GM15510 (cell line): ENCODE measurements around the gene GMPR2.

Experiments
- POLR2A ChIP-seq: IDR thresholded peaks from 3 replicates; pipeline ENCODE4 v1.6.1; 2011; ENCODE audit warnings: borderline replicate concordance; ENCODE audit not compliant: insufficient read length; ENCODE audit errors: extremely low read depth

Gene GMPR2

GRCh38 chr14:24264298-24264697 is 31.6 kb downstream of the GMPR2 start:
- no peak for TF ChIP-seq POLR2A

GRCh38 chr14:24266344-24267244 is 33.9 kb downstream of the GMPR2 start:
- no peak for TF ChIP-seq POLR2A

- no peak for TF ChIP-seq POLR2A
Measured at GRCh38 chr14:24267516-24267915, 34.8 kb downstream of the GMPR2 start.

- no peak for TF ChIP-seq POLR2A
Measured at GRCh38 chr14:24268225-24268624, 35.5 kb downstream of the GMPR2 start.

- no peak for TF ChIP-seq POLR2A
Measured at GRCh38 chr14:24269368-24269767, 36.6 kb downstream of the GMPR2 start.

DNA sequence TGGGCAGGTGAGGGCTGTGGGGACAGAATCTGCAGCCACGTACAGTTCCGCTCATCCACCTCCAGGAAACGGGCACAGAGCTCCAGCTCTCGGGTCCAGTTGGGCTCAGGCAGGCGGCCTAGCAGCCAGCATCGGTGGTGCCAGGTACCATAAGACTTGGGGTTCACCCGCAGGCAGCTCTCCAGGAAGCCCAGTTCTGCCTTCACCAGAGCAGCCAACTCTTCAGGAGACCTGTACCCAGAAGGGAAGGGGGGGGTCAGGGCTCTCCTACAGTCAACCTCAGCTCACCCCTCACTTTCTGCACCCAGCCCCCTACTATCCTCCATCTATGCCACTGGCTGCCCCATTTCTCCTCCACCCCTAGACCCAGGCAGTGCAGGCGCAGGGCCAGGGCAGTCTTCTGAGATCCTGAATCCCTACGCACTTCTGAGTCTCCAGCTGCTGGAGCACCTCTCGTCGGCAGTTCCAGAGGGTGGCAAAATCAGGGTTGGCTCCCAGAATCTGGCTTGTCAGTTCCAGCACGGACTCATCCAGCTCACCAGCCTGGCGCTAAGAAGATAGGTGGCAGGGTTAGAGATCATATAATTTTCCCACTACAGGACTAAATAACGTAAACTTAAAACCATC is 37.3 kb downstream of the GMPR2 start:
- no peak for TF ChIP-seq POLR2A

GRCh38 chr14:24270537-24271133 is 37.9 kb downstream of the GMPR2 start:
- TF ChIP-seq POLR2A: no peak

DNA sequence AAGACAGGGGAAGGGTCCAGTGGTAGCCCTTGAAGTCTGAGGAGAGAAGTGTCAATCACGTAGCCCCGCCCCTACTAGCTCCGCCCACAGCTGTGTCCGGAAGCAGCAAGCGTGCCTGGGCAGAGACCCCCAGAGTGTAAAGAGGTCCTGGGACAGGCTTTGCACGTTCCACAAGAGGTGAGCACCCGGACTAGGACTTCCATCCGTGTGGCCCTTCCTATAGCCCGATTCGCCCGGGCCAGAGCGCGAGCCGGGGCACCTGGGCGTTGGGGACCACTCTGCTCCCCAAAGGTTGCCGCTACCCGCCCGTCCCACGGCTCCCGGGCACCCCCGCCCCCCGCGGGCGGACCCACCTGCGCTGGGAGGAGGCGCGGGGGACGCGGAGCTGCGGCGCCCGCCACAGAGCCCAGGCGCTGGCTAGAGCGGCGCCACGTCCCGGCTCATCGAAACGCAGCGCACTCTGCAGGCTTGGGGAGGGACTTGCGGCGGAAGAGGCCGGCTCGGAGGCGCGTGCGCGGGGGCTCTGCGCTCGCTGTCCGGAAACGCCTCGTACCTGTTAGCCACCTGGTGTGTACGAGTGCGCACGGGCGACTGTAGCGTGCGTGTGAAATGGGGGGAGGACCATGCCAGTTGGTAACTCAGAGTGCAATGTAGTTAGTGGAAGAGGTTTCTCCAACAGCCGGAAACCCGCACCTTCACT is 38.6 kb downstream of the GMPR2 start, which contains the start of gene RABGGTA:
TSS of gene RABGGTA (minus strand) at position 464 of the 700 bp plus-strand sequence. CDS start 482 bp downstream, outside the sequence.
- peak; percentile 84 for TF ChIP-seq POLR2A

- TF ChIP-seq POLR2A: no peak
Measured at GRCh38 chr14:24271834-24272263, 39.1 kb downstream of the GMPR2 start.

- TF ChIP-seq POLR2A: no peak
Measured at GRCh38 chr14:24272467-24272866, 39.7 kb downstream of the GMPR2 start.

DNA sequence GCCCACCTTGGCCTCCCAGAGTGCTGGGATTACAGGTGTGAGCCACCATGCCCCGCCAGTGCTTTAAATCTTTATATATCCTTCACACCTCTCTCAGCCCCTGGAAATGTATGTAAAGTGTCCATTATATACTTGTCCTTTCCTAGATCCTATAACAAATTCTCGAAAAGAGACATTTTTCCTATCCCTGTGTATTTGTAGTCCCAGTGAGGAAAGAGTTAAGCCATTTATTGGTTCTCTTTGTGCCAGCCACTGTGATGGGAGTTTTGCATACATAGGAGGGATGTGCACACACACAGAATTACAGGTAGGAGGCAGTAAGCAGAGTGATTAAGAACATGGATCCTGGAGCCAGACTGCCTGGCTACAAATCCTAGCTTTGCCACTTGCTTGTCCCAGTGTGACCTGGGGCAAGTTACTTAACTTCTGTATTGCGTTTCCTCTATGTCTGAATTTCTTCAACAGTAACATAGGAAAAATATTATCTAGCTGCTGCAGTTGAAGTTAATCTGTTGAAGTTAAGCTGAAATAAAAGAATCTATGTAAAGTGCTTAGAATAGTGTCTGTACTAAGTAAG is 40.8 kb downstream of the GMPR2 start:
- TF ChIP-seq POLR2A: no peak

DNA sequence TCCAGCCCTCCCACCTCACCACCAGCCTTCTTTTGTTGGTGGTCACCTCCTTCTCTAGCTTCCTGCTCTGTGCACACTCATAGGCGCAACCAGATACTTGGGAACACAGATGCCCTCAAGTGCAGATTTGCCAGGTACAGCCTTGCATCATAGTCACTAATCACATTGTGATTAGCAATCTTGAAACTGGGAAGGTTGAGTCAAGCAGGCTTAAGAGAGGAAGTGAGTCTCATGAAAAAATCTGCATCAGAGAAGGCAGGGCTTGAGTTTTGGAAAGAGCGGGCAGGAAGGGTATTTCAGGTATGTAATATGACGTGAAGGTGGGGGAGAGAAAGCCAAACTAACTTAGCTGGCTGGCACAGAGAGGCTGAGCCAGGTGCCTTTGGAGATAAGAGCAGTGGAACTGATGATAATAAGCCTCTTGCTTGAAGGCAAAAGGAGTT is 41.4 kb downstream of the GMPR2 start:
- no peak for TF ChIP-seq POLR2A

GRCh38 chr14:24277071-24277470 is 44.3 kb downstream of the GMPR2 start:
- TF ChIP-seq POLR2A: no peak

GRCh38 chr14:24277606-24278321 is 45.0 kb downstream of the GMPR2 start:
- TF ChIP-seq POLR2A: no peak

- TF ChIP-seq POLR2A: no peak
Measured at GRCh38 chr14:24278424-24278823, 45.7 kb downstream of the GMPR2 start.
